Effector memory CD4-positive, alpha-beta T cell (primary cell): Measurements from ENCODE around the gene PCIF1.
"Not testable (repeated sequence)": the region's sequence is repeated elsewhere in the genome, so short reads cannot be mapped to it uniquely, and the experiment has no call there.

Experiments used
- DNase-seq, 3 donors: peaks; one replicate each; pipeline ENCODE4 v3.0.0-alpha.2; 2020
- H3K27ac ChIP-seq: 2 replicates; pipeline ENCODE4 v1.7.0; 2013; ENCODE audit warnings: mild to moderate bottlenecking, low read length, moderate library complexity; ENCODE audit not compliant: insufficient read depth, poor library complexity, severe bottlenecking
- H3K27me3 ChIP-seq: replicated peaks from 2 replicates; pipeline ENCODE4 v1.7.0; 2013; ENCODE audit warnings: mild to moderate bottlenecking, low read length; ENCODE audit not compliant: insufficient read depth, control insufficient read depth, poor library complexity, severe bottlenecking
- H3K36me3 ChIP-seq: 2 replicates; pipeline ENCODE4 v1.7.0; 2013; ENCODE audit warnings: mild to moderate bottlenecking, low read length, moderate library complexity; ENCODE audit not compliant: control insufficient read depth, insufficient read depth
- H3K4me1 ChIP-seq: 2 replicates; pipeline ENCODE4 v1.7.0; 2013; ENCODE audit warnings: low read length, mild to moderate bottlenecking; ENCODE audit not compliant: control insufficient read depth, insufficient read depth, poor library complexity, severe bottlenecking
- H3K4me3 ChIP-seq: 2 replicates; pipeline ENCODE4 v1.7.0; 2013; ENCODE audit warnings: low read length, low read depth, mild to moderate bottlenecking; ENCODE audit not compliant: insufficient read depth, poor library complexity, severe bottlenecking
- H3K9me3 ChIP-seq: 2 replicates; pipeline ENCODE4 v1.7.0; 2013; ENCODE audit warnings: mild to moderate bottlenecking, low read length, moderate library complexity; ENCODE audit not compliant: control insufficient read depth

PCIF1 gene

DNA sequence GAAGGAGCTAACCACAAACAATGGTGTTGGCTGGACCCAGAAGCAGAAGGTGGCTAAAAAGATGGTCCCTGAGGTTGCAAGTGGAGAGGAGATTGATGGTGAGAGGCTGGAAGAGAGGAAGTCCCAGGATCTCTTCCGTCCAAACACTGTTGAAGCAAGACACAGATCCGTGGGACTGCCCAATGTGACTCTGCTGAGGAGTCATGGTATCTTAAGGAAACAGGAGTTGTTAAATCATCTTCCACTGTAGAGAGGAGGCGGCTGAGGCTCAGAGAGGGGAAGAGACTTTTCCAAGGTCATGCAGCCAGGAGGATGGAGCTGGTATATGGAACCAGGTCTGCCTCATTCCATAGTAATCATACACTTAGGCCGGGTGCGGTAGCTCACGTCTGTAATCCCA, 41.6 kb downstream of the PCIF1 start:
- Histone ChIP-seq H3K9me3 (no peaks in the 10 kb centered on the region), H3K4me1 (peaks cover 5% of the 10 kb centered on the region), H3K27ac (no peak overlapping the region), H3K27me3 (no peaks in the 10 kb centered on the region), H3K4me3 (no peak overlapping the region), H3K36me3 (no peaks in the 10 kb centered on the region)
- no peak for DNase-seq

DNA sequence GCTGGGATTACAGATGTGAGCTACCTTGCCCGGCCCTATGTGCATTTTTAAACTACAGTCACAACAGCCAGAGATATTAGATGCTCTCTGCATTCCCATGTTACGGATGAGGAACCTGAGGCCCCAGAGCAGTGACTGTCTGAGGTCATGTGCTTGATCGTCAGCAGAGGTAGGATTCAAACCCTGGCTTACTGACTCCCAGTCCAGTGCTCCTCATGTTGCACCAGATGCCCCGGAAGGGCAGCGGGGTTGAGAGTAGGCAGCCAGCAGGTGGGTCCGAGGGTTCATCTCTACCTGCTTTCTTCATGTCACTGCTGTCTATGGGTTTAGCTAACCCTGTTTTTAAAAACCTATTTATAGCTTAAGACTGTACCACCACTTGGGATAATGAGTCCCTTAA, 46.8 kb downstream of the PCIF1 start:
- Histone ChIP-seq H3K36me3 (no peaks in the 10 kb centered on the region), H3K27me3 (no peaks in the 10 kb centered on the region), H3K27ac (no peak overlapping the region), H3K4me3 (no peak overlapping the region), H3K9me3 (no peaks in the 10 kb centered on the region), H3K4me1 (no peaks in the 10 kb centered on the region)
- no peak for DNase-seq

DNA sequence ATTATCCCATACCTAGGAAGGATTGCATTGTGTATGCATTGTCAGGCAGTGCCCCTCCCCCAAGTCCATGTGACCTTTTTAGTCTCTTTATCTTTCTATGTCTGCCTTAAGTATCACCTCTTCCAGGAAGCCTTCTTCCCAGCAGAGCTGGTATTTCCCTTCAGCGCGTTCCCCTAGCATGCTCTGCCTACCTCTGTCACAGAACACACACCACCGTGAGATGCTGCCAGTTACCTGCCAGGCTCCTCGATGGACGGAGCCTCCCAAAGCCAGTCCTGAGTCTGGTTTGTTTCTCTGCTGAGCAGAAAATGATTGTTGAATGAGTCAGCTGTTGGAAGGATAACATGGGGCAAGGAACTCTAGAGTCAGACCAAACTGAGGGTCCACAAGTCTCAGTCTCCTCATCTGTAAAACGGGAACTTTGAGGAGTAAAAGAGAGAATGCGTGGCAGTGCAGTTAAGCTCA, 48.8 kb downstream of the PCIF1 start:
- no peaks in the 10 kb centered on the region for H3K36me3 ChIP-seq
- no peaks in the 10 kb centered on the region for H3K27me3 ChIP-seq
- no peaks in the 10 kb centered on the region for H3K4me1 ChIP-seq
- no peak overlapping the region for H3K4me3 ChIP-seq
- no peaks in the 10 kb centered on the region for H3K9me3 ChIP-seq
- DNase-seq = no peak
- no peak overlapping the region for H3K27ac ChIP-seq

DNA sequence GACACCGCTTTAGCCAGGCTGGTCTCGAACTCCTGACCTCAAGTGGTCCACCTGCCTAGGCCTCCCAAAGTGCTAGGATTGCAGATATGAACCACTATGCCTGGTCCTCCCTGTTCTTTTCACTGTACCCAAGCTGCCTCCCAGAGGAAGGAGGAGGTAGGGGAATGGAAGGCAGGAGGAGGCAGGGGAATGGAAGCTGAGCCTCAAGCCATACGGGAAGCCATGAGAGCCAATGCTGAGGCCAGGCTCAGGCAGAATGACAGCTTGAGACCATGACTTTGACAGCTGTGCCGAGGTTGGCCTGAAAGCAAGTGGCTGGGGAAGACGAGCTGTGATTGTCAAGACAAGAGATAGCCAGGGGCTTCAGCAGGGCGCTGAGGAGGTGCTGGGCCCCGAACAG, 51.1 kb downstream of the PCIF1 start:
- H3K27me3 ChIP-seq = no peaks in the 10 kb centered on the region
- H3K27ac ChIP-seq = no peak overlapping the region
- H3K4me1 ChIP-seq = no peaks in the 10 kb centered on the region
- H3K36me3 ChIP-seq = no peaks in the 10 kb centered on the region
- no peaks in the 10 kb centered on the region for H3K9me3 ChIP-seq
- DNase-seq = no peak
- H3K4me3 ChIP-seq = no peak overlapping the region

DNA sequence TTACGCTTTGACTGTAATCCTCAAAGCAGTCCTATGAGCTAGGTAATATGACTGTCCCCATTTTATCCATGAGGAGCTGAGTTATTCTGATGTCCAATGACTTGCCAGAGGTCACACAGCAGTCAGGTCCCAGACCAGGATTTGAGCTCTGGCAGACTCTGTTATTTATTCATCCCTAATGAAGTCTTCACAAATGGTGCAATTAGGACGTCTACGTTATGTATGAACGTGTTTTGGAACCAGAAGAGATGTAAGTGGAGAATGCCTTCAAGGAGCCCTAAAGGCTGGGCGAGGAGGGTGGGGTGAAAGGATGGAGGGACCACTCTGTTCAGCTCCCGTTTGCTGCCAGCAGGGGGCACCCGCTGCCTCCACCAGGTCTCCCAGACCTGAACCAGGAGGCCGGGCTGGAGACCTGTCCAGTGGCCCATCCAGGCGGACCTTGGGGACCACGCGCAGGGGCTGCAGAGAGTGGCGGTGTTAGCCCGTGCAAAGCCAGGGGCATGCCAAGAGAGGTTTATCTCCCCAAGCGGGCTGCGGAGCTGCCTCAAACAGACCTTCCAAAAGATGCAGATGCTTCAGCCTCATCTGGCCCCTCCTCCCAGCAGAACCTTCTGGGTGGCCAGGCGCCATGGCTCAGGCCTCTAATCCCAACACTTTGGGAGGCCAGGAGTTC, 52.8 kb downstream of the PCIF1 start:
- Histone ChIP-seq H3K4me3 (no peak overlapping the region), H3K27me3 (no peaks in the 10 kb centered on the region)

DNA sequence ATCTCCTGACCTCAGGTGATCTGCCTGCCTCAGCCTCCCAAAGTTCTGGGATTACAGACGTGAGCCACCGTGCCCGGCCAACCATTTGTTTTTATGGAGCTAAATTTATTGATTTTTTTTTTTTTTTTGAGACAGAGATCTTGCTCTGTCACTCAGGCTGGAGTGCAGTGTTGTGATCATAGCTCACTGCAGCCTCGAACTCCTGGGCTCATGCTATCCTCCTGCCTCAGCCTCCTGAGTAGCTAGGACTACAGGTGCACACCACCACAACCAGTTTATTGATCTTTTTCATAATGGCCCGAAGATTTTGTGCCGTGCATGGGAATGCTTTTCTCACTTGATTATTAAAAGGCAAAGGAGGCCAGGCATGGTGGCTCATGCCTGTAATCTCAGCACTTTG, 54.3 kb downstream of the PCIF1 start:
- DNase-seq = not testable (repeated sequence)

More for the DNA sequence above, 52.8 kb downstream of the PCIF1 start:
- Histone ChIP-seq H3K4me1 (no peaks in the 10 kb centered on the region), H3K36me3 (no peaks in the 10 kb centered on the region), H3K9me3 (no peaks in the 10 kb centered on the region), H3K27ac (no peak overlapping the region)
- peak; percentile 50 to 61 (median 50) for DNase-seq

DNA sequence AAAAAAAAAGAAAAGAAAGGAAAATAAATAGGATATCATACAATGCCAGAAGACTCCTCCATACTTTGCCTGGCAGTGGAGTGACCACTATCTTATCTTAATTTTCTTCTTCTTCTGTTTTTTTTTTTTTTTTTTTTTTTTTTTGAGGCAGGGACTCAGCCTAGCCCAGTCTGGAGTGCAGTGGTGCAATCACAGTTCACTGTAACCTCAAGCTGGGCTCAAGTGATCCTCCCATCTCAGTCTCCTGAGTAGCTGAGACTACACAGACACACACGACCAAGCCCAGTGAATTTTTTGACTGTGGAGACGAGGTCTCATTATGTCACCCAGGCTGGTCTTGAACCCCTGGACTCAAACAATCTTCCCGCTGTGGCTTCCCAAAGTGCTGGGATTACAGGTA, 57.1 kb downstream of the PCIF1 start:
- no peaks in the 10 kb centered on the region for H3K4me1 ChIP-seq
- no peaks in the 10 kb centered on the region for H3K27me3 ChIP-seq
- no peaks in the 10 kb centered on the region for H3K9me3 ChIP-seq
- H3K27ac ChIP-seq = no peak overlapping the region
- H3K36me3 ChIP-seq = no peaks in the 10 kb centered on the region
- no peak for DNase-seq
- no peak overlapping the region for H3K4me3 ChIP-seq

More for the DNA sequence above, 54.3 kb downstream of the PCIF1 start:
- not testable (repeated sequence) for H3K27me3 ChIP-seq, H3K4me3 ChIP-seq, H3K36me3 ChIP-seq, H3K27ac ChIP-seq, H3K9me3 ChIP-seq, H3K4me1 ChIP-seq

DNA sequence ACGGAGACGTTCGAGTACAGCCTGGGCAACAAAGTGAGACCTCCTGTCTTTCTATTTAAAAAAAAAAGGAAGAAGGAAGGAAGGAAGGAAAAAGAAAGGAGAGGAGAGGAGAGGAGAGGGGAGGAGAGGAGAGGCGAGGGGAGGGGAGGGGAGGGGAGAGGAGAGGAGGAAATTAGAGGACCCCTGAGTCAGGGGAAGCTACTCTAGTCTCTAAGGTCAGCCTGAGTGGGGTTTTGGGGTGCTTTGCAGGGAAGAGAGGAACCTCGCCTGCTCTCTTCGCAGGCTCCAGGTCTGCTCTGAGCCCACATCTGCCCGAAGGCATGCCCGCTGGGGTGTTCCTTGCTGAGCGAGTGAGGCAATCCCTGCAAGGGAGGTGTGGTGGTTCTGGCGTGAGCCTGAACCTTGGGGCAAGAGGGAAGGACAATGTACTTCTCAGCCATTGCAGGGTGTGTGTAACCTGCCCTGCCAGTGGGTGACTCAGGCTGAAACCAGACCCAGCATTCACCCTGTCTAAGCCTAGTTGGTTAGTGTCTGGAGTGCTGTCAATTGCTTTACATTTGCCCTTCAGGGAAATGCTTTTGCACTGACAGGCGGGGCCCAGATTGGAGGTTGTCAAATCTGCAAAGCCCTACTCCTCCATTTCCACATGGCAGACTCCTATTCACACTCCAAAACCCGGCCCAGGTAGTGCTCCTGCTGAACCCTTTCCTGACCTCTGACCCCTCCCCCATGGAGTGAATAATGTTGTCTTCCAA, 58.9 kb downstream of the PCIF1 start:
- no peak overlapping the region for H3K4me3 ChIP-seq

DNA sequence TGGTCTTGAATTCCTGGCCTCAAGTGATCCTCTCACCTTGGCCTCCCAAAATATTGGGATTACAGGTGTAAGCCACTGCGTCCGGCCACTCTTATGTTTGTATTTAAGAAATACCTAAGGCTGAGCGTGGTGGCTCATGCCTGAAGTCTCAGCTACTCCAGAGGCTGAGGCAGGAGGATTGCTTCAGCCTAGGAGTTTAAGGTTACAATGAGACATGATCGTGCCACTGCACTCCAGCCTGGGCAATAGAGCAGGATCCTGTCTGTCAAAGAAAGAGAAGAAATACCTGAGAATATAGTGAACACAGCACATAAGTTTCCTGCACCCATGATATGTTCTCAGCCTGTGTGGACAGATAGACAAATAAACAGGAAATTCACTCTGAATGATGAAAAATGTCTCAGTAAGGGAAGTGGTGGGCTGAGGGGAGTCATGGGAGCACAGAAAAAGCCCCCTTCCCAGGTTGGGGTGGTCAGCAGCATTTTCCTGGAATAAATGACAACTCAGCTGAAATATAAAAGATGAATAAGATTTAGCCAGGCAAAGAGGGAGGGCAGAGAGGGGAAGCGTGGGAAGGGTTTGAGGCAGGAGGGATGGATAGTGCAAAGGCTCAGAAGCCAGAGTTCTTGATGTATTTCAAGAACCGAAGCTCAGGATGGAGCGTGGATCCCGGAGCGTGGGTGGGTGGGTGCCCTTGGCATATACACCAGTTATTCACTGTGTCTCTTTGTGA, 60.4 kb downstream of the PCIF1 start:
- Histone ChIP-seq H3K4me3 (no peak overlapping the region), H3K4me1 (peaks cover 25% of the 10 kb centered on the region), H3K9me3 (no peaks in the 10 kb centered on the region), H3K36me3 (no peaks in the 10 kb centered on the region), H3K27me3 (no peaks in the 10 kb centered on the region), H3K27ac (no peak overlapping the region)
- no peak for DNase-seq

More for the DNA sequence above, 58.9 kb downstream of the PCIF1 start:
- peaks cover 10% of the 10 kb centered on the region for H3K4me1 ChIP-seq
- H3K9me3 ChIP-seq = no peaks in the 10 kb centered on the region
- no peak overlapping the region for H3K27ac ChIP-seq
- H3K27me3 ChIP-seq = no peaks in the 10 kb centered on the region
- H3K36me3 ChIP-seq = no peaks in the 10 kb centered on the region
- no peak for DNase-seq
